NCI-H2107 (cell line): ENCODE data around the gene RPS6KA5.
A peak's percentile ranks its signal among the peaks of the same experiment; 100 is the strongest.
"Not testable (repeated sequence)": the region's sequence is repeated elsewhere in the genome, so short reads cannot be mapped to it uniquely, and the experiment has no call there.

Experiments used
- DNase-seq: peaks from one replicate; lab custom pipeline; 2025; lab: John Stamatoyannopoulos, UW

The RPS6KA5 gene

DNA sequence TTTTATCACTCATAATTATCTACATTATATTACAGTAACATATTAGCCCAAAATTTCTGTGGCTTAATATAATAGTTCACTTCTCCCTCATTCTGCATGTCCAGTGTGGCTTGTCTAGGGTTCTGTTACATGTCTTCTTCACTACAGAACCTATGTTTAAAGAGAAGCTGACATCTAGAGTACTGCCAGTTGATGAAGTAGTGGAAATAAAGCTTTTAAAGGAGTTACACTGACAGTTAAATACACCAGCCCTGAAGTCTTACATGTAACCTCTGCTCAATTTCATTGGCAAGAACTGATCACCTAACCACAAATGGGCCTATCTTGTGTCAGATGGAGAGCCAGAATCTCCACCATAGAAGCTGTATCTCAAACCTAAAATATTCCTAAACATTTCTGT, 32.9 kb downstream of the RPS6KA5 start:
- DNase-seq, result no peak

DNA sequence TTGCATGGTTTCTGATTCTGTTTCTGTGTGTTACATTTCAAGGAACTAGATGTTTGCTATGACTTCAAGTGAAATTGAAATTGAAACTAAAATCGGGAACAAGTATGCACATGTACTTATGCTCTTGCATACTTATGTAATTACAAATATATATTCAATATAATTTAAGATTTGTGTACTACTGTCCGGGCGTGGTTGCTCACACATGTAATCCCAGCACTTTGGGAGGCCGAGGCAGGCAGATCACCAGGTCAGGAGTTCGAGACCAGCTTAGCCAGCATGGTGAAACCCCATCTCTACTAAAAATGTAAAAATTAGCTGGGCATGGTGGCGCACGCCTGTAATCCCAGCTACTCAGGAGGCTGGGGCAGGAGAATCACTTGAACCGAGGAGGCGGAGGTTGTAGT, 37.8 kb downstream of the RPS6KA5 start:
- not testable (repeated sequence) for DNase-seq

DNA sequence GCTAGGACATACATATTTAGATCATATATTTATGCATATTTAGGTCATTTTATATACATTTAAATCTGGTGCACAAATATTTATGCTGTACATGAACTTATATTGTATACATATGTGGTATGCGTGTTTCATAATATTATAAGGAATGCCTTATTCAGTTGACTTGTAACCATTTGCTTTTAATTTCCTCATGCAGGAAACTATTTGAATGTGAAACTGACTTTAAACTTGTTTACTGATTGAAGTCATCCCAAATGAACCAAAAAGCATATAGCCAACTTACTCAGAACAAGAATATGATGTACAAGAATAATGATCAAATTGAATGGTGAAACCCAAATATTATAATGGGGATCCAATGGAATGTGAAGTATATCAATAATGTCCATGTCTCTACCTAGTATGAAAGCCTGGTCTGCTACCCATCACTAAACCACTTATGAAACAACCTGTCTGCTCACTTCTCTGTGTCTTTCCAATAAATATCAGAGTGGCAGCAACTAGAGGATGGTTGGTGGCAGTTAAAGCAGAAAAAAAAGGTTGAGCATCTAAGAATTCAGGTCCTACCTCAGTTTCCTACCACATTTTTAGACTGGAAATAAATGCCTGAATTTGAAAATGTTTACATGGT, 38.3 kb downstream of the RPS6KA5 start:
- DNase-seq, result no peak

DNA sequence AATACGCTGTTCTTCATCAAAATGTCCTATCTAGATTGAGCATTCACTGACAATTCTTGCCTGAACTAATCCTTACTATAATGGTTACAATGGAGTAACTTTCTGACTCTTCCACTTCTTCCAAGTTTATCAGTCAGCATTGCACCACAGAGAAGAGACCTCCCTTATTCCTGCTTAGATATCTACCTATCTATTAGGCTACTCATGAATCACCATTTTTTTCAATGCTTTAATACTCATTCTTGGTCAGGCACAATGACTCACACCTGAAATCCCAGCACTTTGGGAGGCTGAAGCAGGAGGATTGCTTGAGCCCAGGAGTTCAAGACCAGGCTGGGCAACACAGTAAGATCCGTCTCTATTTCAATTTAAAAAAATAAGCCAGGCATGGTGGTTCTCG, 39.3 kb downstream of the RPS6KA5 start:
- DNase-seq, result no peak

DNA sequence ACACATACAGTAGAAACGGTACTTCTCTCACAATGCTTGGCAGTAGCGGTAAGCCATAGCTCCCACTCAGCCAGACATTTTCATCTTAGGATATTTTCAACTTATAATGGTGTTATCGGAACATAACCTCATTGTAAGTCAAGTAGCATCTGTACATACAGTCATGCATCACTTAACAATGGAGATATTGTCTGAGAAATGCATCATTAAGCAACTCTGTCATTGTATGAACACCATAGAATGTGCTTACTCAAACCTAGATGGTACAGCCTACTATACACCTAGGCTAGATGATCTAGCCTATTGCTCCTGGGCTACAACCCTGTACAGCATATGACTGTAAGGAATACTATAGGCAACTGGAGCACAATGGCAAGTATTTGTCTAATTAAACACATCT, 40.8 kb downstream of the RPS6KA5 start:
- DNase-seq, result no peak

DNA sequence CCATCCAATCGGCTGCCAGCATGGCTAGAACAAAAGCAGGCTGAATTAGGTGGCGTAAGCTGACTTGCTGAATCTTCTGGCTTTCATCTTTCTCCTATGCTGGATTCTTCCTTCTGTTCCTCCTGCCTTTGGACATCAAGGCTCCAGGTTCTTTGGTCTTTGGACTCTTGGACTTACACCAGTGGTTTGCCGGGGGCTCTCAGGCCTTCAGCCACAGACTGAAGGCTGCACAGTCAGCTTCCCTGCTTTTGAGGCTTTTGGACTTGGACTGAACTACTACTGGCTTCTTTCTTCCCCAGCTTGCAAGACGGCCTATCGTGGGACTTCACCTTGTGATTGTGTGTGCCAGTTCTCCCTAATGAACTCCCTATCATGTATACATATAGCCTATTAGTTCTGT, 42.0 kb downstream of the RPS6KA5 start:
- no peak for DNase-seq

DNA sequence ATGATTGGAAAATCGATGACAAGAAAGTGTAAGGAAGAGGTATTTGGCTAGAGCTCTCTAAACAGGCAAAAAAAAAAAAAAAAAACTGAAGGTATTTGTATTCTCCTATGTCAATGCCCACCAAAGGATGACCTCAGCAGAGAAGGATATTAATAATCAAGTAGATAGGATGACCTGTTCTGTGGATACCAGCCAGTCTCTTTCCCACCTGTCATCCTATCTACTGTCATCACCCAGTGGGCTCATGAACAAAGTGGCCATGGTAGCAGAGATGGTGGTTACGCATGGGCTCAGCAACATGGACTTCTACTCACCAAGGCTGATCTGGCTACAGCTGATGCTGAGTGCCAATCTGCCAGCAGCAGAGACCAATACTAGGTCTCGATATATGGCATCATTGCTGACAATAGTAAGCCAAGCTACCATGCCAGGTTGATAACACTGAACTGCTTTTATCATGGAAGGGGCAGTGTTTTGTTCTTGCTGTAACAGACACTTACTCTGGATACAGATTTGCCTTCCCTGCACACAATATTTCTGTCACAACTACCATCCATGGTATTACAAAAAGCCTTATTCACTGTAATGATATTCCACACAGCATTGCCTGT, 43.5 kb downstream of the RPS6KA5 start:
- no peak for DNase-seq

DNA sequence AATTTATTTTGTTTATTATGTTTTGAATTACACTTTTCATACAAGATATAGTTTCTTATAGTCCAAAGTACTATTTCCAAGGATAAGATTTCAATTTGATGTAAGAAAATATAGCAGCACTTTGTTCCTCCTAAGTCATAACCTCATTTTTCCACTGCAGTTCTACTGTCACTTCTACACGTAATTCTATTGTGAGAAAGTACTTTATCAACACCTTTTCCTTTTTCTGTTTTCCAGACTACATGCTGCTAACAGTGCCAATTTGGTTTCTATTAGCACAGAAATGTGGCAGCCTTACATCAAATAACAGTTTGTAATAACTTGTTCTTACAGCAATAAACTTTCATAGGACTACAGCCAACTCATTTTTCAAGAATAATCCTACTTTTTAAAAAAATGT, 45.0 kb downstream of the RPS6KA5 start:
- DNase-seq, result no peak

DNA sequence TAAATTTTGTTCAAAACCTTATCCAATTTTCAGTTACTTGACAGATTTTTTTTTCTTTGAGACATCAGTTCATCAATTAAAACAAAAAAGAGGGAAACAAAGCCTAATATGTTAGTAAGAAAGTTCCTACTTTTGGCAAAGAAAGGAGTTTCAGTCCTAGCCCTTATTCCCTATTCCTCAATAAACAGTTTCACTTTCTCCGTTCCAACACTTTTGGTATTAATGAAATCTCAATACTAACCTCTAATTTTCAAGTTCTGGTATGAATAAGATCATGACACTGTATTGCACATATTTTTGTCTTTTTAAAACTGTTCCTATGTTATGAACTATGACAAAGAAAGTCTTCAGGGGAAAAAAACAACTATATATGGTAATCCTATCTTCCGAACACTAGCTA, 48.4 kb downstream of the RPS6KA5 start:
- no peak for DNase-seq

DNA sequence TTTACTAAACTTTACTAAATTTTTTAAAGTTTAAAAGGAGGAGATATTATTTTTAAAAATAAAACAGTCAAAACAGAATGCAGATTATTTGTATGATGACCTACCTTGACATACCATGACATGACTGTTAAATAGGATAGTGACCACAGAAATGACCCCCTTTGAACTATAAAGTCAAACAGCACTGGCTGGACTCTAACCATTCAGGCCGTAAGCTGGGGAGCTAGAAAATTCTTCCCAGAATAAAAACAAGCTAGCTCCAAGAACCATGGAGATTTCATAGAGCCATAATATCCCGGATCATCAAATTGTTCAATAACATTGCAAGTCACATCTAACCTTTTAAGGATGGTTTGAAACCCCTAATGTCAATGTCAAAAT, 50.3 kb downstream of the RPS6KA5 start:
- no peak for DNase-seq

DNA sequence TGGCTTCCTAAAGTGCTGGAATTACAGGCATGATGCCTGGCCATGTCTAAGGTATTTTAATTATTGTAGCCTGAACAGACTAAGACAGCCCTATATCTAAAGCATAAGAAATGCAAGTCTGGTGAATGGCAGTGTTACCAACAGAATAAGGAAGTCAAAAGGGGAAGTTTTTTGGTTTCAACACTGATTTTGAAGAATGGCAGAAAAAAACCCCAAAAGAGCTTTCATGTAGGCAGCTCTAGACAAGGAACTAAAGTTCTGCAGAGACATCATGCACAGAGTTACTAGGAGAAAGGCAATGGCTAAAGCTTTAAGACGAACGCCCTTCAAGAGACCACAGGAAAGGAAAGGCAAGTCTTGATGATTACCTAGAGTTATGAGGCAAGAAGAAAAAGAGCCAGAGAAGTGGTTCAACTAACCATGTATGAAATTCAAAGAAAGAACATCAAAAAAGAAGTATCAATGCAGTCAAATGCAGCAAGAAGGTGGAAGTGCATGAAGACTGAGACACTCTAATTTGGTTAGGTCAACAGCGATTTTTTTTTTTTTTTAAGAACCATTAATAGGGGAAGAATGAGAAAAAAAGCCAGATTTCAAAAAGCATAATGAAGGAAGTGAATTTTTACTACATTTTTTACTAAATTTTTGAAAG, 50.8 kb downstream of the RPS6KA5 start:
- DNase-seq, result no peak

DNA sequence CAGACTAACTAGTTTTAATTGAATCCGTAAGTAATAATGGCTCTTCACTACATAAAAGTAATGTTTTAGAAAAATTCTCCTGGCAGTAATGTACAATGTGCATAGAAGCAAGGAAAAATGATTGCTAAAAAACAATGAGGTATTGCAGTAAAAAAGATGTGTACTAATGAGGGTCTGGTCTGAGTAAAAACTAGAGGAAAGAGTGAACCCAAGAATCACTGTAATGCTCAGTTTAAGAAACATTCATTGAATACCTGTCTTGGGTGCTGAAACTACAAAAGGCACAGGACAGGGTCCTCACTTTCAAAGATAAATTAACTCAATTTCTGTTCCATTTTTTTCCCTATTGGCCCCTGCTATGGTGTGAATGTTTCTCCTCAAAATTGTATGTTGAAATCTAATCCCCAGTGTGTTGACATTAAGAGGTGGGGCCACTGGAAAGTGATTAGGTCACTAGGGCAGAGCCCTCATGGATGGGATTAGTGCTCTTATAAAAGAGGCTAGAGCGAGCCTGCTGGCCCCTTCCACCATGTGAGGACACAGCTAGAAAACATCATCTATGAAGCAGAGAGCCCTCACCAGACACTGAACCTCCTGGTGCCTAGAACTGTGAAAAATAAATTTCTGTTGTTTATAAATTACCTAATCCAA, 51.6 kb downstream of the RPS6KA5 start:
- no peak for DNase-seq

DNA sequence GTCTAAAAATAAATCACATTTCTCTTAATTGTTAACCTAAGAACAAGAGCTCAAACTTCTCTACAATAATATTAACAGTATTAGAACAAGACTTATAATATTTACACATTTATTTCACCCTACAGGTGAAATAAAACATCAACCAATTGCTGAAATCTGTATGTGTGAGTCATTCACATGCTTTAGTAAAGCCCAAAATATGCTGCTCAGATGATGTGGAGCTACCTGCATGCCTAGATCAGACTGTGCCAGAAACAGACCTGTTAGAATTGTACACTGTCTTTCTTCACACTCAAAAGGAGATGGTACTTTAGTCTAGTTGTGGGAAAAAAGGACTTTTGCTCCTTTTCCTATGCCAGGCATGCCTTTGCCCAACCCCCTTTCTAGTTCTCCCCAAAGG, 54.7 kb downstream of the RPS6KA5 start:
- no peak for DNase-seq

DNA sequence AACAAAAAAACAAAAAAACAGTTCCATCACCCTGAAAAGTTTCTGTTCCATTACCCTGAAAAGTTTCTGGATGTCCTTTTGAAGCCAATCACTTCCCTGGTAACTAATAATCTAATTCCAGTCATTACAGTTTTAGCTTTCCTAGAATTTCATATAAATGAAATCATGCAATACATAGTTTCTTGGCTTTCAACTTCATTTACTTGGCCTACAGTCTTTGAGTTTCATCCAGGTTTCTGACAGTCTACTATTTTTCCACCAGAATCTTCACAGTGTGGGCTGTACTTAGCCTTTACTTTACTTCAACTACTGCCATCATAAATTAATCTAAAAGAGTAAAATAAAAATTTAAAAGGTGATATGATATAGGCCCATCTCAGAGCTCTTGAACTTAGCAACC, 55.5 kb downstream of the RPS6KA5 start:
- no peak for DNase-seq

DNA sequence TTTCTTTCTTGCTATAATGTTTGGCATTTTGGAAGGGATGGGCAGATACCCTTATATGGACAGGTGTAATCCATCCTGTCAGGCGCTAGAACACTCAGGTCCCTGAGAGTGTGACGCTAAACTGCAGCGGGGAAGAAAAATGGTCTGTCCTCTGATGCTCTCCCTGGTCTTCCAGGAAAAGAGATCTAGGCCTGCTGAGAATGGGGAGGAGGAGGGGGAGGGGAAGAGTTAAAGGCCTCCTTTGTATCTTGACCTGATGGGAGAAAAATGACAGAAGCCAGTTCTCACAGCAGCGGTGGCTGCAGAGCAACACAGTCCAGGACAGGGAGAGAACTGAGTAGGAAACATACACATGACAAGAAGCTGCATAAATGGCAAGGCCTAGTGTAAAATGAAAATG, 61.1 kb downstream of the RPS6KA5 start:
- peak; percentile 18 for DNase-seq

DNA sequence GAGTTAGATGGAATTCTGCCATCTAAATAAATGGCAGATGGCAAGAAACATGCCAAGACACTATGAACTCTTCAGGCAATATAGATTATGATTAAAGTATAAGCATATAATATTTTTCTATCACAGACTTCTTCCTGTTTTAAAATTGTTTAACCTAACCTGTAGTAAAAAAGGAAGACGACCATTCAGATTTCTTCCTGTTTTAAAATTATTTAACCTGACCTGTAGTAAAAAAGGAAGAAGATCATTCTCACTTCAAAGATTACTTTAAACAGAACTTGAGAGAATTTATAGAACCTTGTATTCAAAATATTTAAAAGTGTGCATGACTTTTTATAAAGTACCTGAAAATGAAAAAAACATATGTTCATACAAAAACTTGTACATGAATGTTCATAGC, 63.5 kb downstream of the RPS6KA5 start:
- no peak for DNase-seq

DNA sequence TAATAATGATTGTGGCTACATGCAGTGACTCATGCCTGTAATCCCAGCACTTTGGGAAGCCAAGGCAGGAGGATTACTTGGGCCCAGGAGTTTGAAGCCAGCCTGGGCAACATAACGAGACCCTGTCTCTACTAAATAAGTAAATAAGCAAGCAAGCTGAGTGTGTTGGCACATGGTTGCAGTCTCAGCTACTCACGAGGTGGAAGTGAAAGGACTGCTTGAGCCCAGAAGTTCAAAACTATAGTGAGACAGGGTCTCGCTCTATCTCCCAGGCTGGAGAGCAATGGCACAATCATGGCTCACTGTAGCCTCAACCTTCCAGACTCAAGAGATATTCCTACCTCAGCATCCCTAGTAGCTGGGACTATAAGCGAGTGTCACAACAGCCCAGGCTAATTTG, 64.7 kb downstream of the RPS6KA5 start:
- no peak for DNase-seq

DNA sequence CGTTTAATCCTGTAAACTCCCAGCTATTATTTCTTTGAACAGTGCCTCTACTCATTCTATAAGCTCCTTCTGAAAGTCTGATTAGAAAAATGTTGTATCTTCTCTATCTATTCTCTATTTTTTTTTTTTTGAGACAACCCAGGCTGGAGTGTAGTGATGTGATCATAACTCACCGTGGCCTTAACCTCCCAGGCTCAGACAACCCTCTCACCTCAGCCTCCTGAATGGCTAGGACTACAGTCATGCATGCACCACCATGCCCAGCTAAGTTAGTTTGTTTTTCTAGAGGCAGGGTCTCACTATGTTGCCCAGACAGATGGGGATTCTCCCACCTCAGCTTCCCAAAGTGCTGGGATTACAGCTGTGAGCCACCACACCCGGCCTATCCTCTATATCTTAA, 66.6 kb downstream of the RPS6KA5 start:
- DNase-seq, result no peak

DNA sequence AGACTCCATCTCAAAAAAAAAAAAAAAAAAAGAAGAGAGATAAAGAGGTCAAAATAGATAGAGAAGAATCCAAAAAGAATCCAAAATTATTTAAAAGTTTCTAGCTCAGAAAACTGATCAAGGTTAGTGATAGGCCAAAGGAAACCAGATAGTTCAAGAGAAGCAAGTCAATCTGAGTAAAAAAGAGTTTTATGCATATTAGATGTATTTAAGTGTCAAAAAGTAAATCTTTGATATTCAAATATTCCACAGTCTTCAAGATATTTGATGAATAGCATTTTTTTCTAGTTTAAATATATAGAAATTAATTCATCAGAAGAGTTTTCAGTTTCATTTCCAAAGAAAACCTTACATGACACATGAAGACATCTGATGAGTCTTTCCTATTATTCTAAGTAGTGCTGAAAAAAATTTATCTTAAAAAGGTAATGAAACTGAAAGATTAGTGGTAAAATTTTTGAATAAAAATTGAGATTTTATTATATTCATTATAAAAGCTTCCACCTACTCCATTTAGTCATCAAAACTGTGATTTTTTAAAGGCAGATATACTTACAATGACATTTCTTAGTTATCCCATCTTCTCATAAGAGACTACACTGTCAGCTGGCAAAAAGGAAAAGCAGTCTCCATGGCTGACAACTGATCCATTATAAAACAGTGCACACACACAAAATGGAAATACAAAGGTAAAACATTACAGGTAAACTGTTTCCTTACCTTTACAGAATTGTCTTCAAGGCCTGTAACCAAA, 68.6 kb downstream of the RPS6KA5 start:
- DNase-seq, result no peak

DNA sequence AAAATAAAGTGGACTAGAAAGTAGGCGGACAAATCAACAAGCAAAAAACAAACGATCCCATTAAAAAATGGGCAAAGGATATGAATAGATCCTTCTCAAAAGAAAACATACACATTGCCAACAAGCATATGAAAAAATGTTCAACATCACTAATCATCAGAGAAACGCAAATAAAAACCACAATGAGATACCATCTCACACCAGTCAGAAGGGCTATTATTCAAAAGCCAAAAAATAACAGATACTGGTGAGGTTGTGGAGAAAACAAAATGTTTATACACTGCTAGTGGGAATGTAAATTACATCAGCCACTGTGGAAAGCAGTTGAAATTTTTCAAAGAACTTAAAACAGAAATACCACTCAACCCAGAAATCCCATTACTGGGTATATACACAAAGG, 70.3 kb downstream of the RPS6KA5 start:
- no peak for DNase-seq

DNA sequence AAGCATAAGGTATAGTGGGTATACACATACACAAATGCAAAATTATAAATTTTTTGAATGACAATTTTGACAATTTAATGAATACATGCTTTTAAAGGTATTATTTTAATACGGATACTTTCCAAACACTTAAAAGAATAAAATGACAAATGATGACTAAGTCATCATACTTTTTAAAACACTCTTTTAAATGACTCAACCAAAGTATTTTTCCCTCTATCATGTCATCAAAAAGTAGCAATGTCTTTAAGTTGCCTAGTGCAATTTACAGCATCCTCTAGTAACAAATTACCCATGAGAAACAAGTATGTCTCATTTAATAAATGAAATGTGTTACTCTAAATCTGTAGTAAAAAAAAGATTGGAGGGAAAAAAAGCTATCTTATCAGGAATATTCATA, 73.3 kb downstream of the RPS6KA5 start:
- DNase-seq, result no peak

DNA sequence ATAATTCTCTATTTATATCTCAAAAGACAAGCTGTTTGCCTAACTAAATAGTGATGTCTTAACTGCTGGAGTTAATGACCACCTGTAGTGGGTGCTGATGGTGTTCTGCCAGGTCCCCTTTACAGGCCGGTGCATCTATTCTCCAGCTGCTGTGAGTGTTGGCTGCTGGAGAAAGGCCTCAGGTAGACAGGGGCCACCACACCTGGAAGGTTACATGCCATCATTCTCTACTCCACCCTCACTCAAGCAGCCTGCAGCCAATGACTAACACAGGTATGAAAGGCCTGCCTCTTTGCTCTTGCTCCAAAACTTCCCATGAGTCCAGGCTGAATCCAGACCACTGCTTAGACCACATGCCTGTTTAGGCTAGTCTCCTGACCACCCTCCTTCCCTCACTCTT, 73.9 kb downstream of the RPS6KA5 start:
- no peak for DNase-seq
